Stimulated activated CD4-positive, alpha-beta T cell treated with anti-CD3 and anti-CD28 coated beads, TNF-alpha, amount 100 ng/mL, for 1 hour (primary cell): Measurements from ENCODE around the gene TTLL11.
"Not testable (repeated sequence)": the region's sequence is repeated elsewhere in the genome, so short reads cannot be mapped to it uniquely, and the experiment has no call there.

Experiments used
- DNase-seq, 3 donors: peaks; one replicate each; pipeline ENCODE4 v3.0.0-alpha.2; 2020; ENCODE audit warnings: low read depth in 3 of 3, low spot score in 1 of 3

TTLL11 gene

DNA sequence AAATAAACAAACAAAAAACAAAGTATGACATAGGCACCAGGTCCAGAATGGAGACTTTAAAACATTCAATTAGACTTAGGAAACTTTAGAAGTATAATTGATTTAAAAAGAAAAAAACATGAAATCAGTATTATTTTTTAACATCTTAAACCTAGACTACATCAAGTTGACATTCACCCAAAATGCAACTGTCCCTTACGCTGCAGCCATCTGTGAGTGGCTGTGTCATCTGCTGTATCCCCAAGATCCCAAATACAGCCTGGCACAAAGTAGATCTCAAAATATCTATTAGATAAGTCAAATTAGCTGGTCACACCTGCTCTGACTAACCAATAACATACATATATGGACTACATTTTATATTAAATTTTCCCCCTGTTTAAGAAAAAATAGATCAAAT, 7.8 kb downstream of the TTLL11 start:
- DNase-seq: no peak

DNA sequence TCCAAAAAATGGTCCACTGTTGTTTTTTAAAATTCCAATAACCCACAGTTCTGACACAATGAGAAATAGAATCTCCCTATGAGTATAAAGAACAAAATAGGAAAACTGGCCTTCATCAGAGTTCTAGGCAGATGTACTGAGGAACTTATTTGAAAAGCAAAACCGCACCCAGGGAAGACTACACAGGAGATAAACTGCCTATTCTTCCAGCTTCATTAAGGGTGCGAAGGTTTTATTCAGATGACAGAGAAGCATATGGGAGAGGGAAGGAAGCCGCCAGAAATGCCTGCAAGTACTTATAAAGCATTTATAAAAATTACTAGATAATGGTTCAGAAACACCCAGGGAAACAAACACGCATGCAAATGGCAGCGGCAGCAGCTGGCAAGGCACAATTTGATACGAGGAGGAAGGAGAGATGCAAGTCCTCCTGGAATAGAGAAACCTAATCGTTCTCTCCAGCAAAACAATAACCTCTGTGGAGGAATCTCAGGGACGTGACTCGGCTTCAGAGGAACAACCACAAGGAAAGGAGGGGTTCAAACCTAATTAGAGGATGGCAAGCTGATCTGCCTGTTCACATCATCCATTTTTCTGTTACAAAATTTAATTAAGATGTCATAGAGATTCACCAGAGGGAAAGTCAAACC, 9.0 kb downstream of the TTLL11 start:
- DNase-seq: no peak

DNA sequence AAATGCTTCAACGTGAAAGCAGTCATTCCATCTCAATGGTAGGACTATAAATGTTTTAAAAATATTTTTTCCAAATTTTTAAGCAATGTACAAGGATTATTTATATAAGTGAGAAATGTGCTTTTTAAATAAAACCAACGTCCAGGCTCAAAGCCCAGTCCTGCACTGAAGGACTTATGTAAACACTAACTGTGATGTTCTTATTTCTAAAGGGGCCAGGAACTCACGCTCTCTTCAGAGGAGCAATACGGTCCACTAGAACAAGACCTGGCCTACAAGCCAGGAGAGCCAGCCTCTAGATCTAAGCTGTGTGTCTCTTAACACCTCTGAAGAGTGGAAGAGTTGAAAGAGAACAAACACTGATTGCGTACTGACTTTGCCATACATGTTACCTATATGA, 12.1 kb downstream of the TTLL11 start:
- DNase-seq: no peak

DNA sequence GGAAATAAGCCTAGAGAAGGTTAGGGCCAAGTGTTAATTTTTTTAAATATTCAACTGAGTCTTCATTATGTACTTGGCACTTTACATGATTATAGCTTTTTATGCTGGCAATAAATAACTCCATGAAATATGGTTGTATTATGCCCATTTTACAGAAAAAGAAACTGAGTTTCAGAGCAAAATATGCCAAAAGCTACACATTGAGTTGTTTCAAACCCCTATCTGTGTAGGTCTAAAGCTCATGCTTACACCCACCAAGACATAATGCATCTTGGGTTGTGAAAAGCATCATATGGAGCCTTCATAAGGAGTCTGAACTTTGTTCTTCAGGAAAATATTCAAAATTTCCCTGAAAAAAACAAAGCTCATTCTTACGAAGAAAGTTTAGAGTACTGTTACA, 14.6 kb downstream of the TTLL11 start:
- DNase-seq: no peak

DNA sequence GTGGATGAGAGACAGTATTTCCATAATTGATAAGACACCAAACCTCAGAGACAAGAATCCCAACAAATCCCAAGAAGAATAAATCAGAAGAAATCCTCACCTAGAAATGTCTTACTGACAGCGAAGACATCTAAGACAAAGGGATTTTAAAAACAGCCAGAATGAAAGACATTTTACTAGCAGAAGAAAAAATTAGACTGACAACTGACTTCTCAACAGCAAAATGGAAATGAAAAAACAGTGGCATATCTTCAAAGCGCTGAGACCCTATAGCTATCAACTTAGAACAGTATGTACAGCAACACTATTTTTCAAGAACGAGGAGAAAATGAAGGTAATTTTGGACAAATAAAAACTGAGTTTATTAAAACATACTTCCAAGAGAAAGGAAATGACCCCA, 16.3 kb downstream of the TTLL11 start:
- no peak for DNase-seq

DNA sequence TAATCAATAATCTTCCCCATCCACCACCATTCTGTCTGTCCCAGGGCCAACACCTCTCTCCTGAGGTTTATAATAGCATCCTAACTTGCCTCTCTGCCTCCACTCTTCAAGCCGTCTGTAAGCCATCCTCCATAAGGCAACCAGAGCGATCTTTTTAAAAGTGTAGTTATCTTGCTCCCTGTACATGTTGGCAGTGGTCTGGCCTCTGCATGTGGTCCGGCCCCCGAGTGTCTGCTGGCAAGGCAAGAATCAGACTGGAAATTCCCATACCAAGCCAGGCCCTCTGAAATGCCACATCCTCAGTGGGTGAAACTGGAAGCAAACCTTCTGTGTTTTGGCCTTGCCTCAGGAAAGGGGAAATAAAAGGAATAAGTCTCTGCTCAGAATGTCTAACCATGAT, 17.0 kb downstream of the TTLL11 start:
- DNase-seq: no peak

DNA sequence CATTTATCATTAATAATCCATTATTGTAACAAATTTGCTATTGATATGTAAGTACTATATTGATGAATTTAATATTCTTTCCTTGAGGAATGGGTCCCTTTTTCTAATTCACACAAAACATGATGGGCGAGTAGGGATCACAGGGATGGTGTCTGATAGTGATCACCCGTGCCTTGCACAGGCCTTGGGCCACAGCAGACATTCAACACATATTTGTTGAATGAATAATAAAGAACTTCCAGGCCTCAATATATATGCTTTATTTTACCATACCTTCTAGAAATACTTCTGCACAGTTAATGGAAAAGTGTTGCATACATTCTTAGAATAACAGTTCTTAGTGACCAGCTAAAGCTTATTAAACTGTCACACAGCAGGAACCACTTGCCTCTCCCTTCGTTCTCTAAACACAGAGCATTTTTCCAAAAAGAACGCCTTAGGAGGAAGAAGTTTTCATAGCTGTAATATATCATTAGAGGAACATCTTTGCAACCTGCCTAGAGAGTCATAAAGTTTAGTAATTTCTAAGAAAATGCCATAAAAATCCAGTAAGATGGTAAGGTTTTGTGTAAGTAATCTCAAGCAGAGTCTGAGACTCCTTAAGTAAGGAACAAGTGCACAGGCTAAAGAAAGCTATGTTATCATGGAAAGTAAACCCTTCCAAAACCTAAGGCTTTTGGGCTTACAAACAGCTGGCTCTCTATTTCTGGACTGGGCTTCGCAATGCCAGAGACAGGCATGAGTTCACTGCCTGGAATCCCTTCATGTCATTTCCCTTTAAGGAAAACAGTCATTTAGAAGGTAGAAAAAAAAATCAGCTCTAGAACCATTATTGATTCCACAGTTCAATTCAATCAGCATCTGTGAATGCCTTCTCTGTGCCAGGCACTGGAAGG, 17.7 kb downstream of the TTLL11 start:
- DNase-seq: no peak

DNA sequence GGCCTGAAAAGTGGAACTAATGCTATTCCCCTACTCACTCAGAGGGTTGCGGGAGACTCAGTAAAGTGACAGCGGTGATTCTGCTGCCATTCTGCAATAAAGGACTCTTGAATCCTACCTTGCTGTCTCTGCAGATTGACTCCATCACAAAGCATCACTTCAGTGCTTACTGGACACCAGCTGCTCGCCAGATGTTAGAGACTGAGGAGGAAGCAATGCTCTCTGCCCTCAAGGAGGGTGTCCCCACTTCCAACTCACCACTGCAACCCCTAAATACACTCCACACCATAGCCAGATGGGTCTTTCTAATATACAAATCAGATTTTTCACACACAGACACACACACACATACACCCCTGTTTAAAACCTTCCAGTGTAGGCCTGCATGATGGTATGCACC, 21.4 kb downstream of the TTLL11 start:
- DNase-seq: no peak

DNA sequence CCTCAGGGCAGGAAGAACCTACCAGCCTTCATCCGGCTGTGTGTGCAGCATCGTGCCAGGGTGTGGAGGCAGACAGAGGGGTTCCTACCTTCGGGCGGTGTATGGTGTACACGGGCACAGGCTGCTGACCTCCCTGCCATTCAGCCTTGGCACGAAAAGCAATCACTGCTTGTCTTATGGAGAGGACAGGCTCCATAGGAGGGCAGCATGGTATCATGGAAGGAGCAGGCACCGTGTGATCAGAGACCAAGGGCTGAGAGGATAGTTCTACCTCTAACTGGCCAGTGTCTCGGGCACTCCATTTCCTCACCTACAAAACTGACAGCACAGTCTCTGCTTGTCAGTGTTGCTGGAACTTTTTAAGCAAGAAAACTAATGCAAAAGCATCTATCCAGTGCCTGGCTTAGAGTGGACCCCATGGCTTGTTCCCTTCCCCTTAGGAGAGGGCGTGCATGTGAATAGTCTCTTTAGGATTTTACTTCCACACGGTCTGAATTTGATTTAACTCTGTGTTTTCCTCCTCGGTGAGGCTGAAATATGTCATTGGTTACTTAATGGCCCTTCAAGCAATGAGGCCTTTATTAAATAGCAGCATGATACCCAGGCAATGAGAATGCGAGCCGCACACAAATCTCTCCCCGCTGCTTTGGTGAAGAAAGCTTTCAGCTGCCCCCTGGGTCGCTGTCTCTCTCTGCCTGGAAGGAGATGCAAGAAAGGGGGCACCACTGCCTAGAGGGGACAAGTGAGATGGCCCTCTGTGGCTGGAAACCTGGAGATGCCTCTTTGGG, 22.2 kb downstream of the TTLL11 start:
- no peak for DNase-seq

DNA sequence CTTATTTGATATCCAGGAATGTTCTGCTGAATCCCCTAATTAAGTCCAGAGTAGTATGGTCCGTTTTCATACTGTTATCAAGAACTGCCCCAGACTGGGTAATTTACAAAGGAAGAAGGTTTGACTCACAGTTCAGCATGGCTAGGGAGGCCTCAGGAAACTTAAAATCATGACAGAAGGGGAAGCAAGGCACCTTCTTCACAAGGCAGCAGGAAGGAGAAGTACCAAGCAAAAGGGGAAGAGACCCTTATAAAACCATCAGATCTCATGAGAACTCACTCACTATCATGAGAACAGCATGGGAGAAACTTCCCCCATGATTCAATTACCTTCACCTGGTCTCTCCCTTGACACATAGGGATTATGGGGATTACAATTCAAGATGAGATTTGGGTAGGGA, 26.4 kb downstream of the TTLL11 start:
- DNase-seq: not testable (repeated sequence)

DNA sequence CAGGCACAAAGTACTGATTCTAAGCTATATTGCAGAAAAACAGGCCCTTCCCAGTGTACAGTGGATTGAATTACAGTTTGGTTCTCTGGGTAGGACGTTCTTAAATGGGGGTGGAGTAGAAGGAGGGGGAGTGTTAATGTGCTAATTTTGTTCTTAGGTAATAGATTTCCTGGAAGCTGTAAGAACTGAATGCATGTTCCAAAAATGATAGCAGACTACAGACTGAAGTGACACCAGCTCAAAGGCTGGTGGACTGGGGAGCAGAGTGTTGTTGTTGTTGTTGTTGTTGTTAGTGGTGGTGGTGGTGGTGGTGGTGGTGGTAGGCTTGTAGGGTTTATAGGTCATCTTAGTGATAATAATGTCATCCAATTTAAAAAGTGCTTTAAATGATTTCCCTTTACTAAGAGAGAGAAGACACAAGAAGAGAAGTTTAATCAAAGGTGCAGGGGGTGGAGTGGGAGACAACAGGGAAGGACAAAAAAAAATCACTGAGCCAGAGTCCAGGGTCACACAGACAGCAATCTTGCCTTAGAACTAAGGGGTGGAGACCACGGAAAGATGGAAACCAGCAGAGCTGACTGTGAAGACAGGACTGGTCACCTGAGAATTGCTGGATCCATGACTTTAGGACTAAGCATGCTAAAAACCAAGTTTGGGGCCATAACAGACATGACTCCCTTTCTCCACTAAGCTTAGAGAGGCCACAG, 27.0 kb downstream of the TTLL11 start:
- DNase-seq: no peak

DNA sequence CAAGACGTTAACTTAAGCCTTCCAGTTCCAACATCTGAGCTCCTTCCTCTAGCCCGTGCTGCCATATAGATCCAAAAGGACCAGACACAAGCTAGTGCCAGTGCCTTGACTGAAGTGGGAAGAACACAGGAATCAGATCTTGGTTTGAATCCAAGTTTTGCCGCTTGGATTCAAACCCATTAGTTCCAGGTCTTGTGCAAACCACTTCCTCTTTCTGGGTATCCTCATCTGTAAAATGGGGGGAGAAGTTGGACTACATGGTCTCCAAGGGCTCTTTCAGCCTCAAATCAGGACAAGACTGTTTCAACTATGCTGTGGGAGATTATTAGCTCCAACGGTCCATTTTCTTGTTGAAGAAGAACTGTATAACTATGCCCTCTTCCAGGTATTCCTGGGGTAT, 32.6 kb downstream of the TTLL11 start:
- DNase-seq: no peak

DNA sequence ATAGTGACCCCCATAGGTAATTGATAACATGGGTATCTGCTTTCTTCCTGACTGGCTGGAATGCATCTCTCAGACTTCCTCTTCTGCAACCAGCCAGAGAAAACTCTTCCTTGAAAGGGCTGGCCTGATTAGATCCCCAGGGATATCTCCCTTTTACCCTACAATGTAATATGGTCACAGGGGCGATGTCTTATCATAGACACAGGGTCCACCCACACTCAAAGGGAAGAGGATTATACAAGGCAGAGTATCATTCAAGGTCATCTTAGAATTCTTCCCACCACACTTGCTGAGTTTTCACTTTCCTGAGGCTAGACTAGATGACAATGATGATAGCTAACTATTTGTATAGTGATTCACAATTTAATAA, 33.2 kb downstream of the TTLL11 start:
- DNase-seq: no peak

DNA sequence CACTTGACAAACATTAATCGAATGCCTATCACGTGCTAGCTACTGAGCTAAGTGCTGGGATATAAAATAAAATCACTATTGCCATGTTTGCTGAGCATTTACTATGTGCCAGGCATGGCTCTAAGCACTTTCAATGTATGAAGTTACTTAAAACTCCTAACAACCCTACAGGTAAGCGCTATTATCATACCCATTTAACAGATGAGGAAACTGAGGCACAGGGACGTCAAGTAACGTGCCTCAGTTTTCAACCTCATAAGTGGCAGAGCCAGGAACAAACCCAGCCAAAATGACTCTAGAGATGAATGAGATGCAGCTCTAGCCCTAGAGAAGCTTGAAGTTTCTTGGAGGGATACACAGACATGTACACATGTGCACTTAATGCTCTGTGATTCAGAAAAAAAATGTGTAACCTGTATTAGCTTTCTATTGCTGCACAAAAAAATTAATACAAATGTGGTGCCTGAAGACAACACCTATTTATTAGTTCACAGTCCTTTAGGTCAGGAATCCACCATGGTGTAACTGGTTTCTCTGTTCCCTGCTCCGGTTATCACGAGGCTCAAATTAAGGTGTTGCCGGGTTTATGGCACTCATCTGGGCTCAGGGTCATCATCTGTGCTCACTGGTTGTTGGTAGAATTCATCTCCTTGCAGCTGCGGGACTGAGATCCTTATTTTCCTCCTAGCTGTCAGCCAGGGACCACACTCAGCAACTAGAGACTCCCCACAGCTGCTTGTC, 33.7 kb downstream of the TTLL11 start:
- no peak for DNase-seq

DNA sequence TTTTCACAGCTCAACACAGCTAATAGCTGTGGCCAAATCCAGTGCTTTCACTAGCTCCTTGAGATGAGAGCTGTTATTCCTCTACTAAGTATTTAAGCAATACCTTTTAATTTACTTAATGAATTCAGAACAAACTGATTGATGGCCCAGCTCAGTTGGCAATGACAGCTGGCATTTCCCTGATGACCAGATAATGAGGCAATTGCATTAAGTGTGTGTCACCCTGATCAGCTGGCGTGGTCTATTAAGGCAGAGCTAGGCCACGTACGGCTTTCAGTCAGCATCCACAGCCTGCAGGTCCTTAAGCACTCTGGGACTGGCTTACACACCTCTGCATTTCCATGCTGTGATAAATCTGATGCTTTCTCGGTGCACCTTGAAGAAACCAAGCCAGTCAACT, 34.4 kb downstream of the TTLL11 start:
- DNase-seq: no peak

DNA sequence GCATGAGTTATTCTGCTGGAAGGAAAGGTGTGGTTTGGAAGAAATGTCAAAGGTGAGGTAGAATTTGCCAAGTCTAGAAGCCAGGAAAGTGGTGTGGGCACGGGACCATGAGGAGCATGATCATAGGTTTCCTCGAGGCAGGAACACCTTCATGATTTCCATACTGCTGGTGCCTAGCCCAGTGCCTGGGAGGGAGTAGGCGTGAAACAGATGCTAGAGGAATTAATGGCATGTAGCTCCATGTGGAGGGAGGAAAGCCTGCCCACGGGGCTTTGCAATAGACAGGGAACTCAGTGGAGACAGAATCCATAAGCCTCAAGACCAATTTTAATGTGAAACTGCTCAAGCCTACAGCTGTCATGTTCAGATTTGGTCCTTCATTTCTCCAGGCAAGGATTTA, 35.1 kb downstream of the TTLL11 start:
- DNase-seq: no peak

DNA sequence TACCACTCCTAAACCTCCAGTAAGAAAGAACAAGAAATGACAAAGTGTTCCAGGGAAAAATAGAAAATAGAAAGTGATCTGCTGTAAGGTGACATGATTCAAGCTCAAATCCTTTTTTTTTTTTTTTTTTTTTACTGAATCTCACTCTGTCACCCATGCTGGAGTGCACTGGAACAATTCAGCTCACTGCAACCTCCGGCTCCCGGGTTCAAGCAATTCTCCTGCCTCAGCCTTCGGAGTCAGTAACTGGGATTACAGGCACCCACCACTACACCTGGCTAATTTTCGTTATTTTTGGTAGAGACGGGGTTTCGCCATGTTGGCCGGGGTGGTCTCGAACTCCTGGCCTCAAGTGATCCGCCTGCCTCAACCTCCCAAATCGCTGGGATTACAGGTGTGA, 35.9 kb downstream of the TTLL11 start:
- no peak for DNase-seq

DNA sequence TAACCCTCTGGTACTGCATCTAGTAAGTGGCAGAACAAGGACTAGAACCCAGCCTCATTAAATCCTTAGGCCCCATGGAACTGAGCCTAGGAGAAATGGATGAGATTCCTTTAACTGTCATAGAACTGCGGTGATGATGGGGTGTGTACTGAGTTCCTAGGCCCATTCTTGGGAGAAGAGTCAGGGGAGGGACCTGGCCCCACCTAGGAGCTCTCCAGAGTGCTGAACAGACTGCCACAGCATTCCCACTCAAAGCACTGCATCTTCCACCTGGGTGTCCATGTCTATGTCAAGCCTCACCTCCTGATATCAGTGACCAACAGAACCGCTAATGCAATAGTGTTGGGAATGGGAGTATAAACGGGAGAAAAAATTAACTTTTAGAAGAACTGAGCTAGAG, 36.6 kb downstream of the TTLL11 start:
- no peak for DNase-seq

DNA sequence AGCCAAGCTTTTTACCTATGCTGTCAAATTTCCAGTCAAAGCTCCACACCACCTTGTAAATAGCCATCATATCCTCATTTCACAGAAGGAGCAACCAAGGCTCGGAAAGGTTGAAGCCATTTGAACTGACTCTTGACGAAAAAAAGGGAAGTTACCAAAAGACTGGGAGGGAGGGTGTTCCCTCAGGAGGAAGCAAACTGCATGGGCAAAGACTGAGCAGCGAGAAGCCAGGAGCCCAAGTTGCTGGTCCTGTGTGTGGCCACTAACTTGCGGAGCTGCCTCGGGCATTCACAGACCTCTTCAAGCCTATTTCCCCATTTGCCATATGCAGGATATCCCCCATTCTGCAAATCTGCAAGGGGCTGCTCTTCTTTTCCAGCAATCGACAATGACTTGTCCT, 37.4 kb downstream of the TTLL11 start:
- no peak for DNase-seq

DNA sequence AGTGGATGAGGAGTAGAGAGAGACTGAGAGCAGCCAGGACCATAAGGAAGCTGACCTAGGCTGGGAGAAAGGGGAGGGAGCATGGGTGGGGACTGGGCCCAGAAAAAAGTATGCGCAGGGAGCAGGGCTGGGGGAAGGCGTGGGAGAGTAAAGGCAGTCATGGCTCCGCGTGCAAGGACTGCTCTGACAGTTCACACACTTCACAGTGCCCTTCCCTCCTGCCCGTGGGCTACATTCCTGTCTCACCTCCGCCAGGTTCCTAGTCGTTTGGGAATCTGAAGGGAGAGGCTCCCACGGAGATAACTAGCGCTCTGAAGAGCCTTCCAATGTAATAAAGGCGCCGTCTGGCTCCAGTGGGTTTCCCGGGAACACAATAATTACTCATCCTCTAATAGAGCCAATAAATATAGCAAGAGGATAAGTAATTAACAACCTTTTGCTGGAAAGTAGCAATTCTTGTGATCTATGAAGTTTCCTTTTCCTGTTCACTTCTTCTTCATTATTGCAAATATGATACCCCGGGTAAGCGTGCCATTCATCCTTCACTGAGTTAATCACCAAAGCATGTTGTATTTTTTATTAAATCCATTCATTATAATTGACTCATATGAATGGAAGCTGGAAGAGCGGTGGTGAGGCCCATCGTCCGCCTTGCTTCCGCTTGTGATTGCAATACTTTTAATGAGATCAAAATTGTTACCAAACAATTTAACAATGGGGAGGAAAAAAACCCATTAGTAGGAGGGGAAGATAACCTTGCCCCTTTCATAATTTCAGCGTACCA, 39.3 kb downstream of the TTLL11 start:
- no peak for DNase-seq
